Stimulated activated CD4-positive, alpha-beta T cell treated with anti-CD3 and anti-CD28 coated beads, Interleukin-12 subunit alpha, Interleukin-12 subunit beta, amount 100 ng/mL, for 24 hours (primary cell): ENCODE results near the gene UBTF.

Source experiments
- DNase-seq, 2 experiments: peaks; one replicate each; pipeline ENCODE4 v3.0.0-alpha.2; 2020; ENCODE audit warnings: low read depth in 2 of 2

UBTF gene

GRCh38 chr17:44216173-44216572 is 3.3 kb downstream of the UBTF start:
- no peak for DNase-seq

GRCh38 chr17:44214896-44215295 is 4.6 kb downstream of the UBTF start:
- DNase-seq = no peak

- no peak for DNase-seq
Measured at GRCh38 chr17:44214230-44214494, 5.3 kb downstream of the UBTF start.

- DNase-seq = no peak
Measured at GRCh38 chr17:44213403-44214229, 5.9 kb downstream of the UBTF start.

GRCh38 chr17:44212507-44213402 is 6.7 kb downstream of the UBTF start:
- DNase-seq = no peak

GRCh38 chr17:44211281-44212265 is 7.9 kb downstream of the UBTF start:
- DNase-seq = no peak

- DNase-seq = peak; percentile 74 to 85
Measured at GRCh38 chr17:44210342-44211192, 8.9 kb downstream of the UBTF start.

- peak in 1 of 2 experiments; percentile 46 for DNase-seq
Measured at GRCh38 chr17:44209786-44210341, 9.6 kb downstream of the UBTF start.

GRCh38 chr17:44207743-44208142 is 11.7 kb downstream of the UBTF start:
- no peak for DNase-seq

GRCh38 chr17:44207319-44207718 is 12.2 kb downstream of the UBTF start:
- no peak for DNase-seq

GRCh38 chr17:44206825-44207155 is 12.7 kb downstream of the UBTF start:
- DNase-seq = no peak

GRCh38 chr17:44205962-44206824 is 13.3 kb downstream of the UBTF start:
- DNase-seq = no peak

- no peak for DNase-seq
Measured at GRCh38 chr17:44204441-44204882, 15.0 kb downstream of the UBTF start.

GRCh38 chr17:44203731-44204440 is 15.6 kb downstream of the UBTF start:
- peak in 1 of 2 experiments; percentile 62 for DNase-seq

- no peak for DNase-seq
Measured at GRCh38 chr17:44202756-44203155, 16.7 kb downstream of the UBTF start.

- DNase-seq = no peak
Measured at GRCh38 chr17:44200478-44201155, 18.9 kb downstream of the UBTF start.

- peak; percentile 99 to 100 for DNase-seq
Measured at GRCh38 chr17:44199553-44200477, 19.7 kb downstream of the UBTF start, which contains the start of gene ATXN7L3. TSS of gene ATXN7L3 (minus strand) at chr17:44199884. CDS start at chr17:44198070, 1,814 bp downstream.
